Progenitor cell of endocrine pancreas (in vitro differentiated cells): ENCODE results near the gene GPN1. TPM values are rescaled to one million over a fixed set of nuclear protein-coding genes. Genes with fewer than 3 reads are reported as not detected.
A peak's percentile ranks its signal among the peaks of the same experiment; 100 is the strongest.
"Not testable (repeated sequence)": the region's sequence is repeated elsewhere in the genome, so short reads cannot be mapped to it uniquely, and the experiment has no call there.

ENCODE experiments used
- DNase-seq: peaks from one replicate; pipeline ENCODE4 v3.0.0; 2021; ENCODE audit warnings: low spot score; ENCODE audit not compliant: unreplicated experiment
- H3K27ac Mint-ChIP-seq: 2 replicates; pipeline ENCODE4 v1.8.0; 2021; ENCODE audit warnings: mild to moderate bottlenecking, moderate library complexity, mixed read lengths
- H3K27me3 Mint-ChIP-seq: 2 replicates; pipeline ENCODE4 v1.8.0; 2021; ENCODE audit warnings: mixed read lengths
- H3K36me3 Mint-ChIP-seq: 2 replicates; pipeline ENCODE4 v1.8.0; 2022; ENCODE audit warnings: mixed read lengths; ENCODE audit not compliant: insufficient read depth
- H3K4me1 Mint-ChIP-seq: 2 replicates; pipeline ENCODE4 v1.8.0; 2021; ENCODE audit warnings: low read depth, mixed read lengths
- H3K4me3 Mint-ChIP-seq: 2 replicates; pipeline ENCODE4 v1.8.0; 2021; ENCODE audit warnings: low read depth, mild to moderate bottlenecking, moderate library complexity, mixed read lengths
- H3K9me3 Mint-ChIP-seq: 2 replicates; pipeline ENCODE4 v1.8.0; 2021; ENCODE audit warnings: low read depth, mixed read lengths
- total RNA-seq: library from RNA; stranded (reverse); gene quantifications from 2 replicates; pipeline ENCODE4 v1.2.1, GENCODE V29; 2021
- TF ChIP-seq, protein P1 (sequence below): fragments of 200-600 bp; sonication (generic); IDR thresholded peaks from one replicate; pipeline ENCODE4 v1.5.0; 2021; ENCODE audit warnings: antibody characterized with exemption, mild to moderate bottlenecking; ENCODE audit not compliant: unreplicated experiment

The GPN1 gene
- total RNA-seq, 1 donor from 2014 or later: 37.3 TPM

- H3K4me3 Mint-ChIP-seq: no peak overlapping the region
- H3K36me3 Mint-ChIP-seq: peaks cover 20% of the 10 kb centered on the region
- TF ChIP-seq, protein P1, sequence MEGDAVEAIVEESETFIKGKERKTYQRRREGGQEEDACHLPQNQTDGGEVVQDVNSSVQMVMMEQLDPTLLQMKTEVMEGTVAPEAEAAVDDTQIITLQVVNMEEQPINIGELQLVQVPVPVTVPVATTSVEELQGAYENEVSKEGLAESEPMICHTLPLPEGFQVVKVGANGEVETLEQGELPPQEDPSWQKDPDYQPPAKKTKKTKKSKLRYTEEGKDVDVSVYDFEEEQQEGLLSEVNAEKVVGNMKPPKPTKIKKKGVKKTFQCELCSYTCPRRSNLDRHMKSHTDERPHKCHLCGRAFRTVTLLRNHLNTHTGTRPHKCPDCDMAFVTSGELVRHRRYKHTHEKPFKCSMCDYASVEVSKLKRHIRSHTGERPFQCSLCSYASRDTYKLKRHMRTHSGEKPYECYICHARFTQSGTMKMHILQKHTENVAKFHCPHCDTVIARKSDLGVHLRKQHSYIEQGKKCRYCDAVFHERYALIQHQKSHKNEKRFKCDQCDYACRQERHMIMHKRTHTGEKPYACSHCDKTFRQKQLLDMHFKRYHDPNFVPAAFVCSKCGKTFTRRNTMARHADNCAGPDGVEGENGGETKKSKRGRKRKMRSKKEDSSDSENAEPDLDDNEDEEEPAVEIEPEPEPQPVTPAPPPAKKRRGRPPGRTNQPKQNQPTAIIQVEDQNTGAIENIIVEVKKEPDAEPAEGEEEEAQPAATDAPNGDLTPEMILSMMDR: no peak
Measured at GRCh38 chr2:27672723-27673486, 44.1 kb downstream of the GPN1 start.

DNA sequence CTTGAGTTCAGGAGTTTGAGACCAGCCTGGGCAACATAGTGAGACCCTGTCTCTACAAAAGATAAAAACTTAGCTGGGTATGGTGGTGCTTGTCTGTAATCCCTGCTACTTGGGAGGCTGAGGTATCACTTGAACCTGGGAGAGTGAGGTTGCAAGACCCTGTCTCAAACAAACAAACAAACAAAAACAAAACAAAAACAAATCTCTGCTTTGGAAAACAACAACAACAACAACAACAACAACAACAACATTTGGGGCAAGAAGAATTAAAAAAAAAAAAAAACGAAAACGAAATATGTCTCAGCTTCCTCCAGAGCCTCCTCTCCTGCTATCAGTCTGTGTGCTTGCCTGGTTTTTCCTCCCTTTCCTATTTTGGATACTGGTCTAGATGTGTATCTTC, 51.7 kb downstream of the GPN1 start:
- Mint-ChIP-seq H3K9me3 (no peaks in the 10 kb centered on the region), H3K4me3 (no peak overlapping the region), H3K36me3 (peaks cover 22% of the 10 kb centered on the region), H3K27me3 (no peaks in the 10 kb centered on the region), H3K4me1 (no peaks in the 10 kb centered on the region), H3K27ac (no peak overlapping the region)
- DNase-seq: no peak
- TF ChIP-seq, protein P1: no peak

More at GRCh38 chr2:27672723-27673486, 44.1 kb downstream of the GPN1 start:
- Mint-ChIP-seq H3K9me3 (no peaks in the 10 kb centered on the region), H3K27me3 (no peaks in the 10 kb centered on the region), H3K4me1 (no peaks in the 10 kb centered on the region), H3K27ac (peak overlapping the region; percentile 82)
- no peak for DNase-seq

GRCh38 chr2:27681841-27682240, 53.0 kb downstream of the GPN1 start:
- Mint-ChIP-seq H3K36me3 (peaks cover 21% of the 10 kb centered on the region), H3K9me3 (no peaks in the 10 kb centered on the region), H3K27me3 (no peaks in the 10 kb centered on the region), H3K4me3 (no peak overlapping the region), H3K4me1 (no peaks in the 10 kb centered on the region), H3K27ac (peak overlapping the region; percentile 90)
- TF ChIP-seq, protein P1: no peak
- no peak for DNase-seq

GRCh38 chr2:27682334-27682771, 53.5 kb downstream of the GPN1 start:
- H3K4me1 Mint-ChIP-seq: not testable (repeated sequence)

DNA sequence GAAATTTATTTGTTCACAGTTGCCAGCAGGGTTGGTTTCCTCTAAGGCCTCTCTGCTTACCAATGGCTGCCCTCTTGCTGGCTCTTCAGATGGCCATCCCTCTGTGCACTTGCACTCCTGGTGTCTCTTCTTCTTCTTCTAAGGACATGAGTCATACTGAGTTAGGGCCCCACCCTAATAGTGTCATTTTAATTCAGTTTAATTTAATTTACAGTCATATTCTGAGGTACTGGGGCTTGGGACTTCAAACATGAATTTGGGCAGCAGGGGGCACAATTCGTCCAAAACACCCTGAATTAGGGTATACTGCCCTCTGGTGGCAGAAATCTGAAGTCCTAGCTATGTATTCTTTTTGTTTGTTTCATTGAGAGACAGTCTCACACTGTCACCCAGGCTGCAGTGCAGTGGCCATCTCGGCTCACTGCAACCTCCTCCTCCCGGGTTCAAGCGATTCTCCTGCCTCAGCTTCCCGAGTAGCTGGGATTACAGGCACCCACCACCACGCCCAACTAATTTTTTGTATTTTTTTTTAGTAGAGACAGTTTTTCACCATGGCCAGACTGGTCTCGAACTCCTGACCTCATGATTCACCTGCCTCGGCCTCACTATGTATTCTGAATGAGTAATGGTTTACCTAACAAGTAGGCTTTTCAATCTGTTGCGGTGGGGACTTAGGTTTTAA, 54.7 kb downstream of the GPN1 start:
- Mint-ChIP-seq H3K36me3 (peaks cover 20% of the 10 kb centered on the region), H3K4me3 (no peak overlapping the region), H3K9me3 (no peaks in the 10 kb centered on the region), H3K4me1 (no peaks in the 10 kb centered on the region), H3K27ac (peak overlapping the region; percentile 84), H3K27me3 (no peaks in the 10 kb centered on the region)
- peak; percentile 75 for DNase-seq
- TF ChIP-seq, protein P1: peak; percentile 99

More at GRCh38 chr2:27682334-27682771, 53.5 kb downstream of the GPN1 start:
- DNase-seq, H3K9me3 Mint-ChIP-seq, H3K4me3 Mint-ChIP-seq, H3K27me3 Mint-ChIP-seq: not testable (repeated sequence)
- Mint-ChIP-seq H3K36me3 (peaks cover 21% of the 10 kb centered on the region), H3K27ac (peak overlapping the region; percentile 90)

DNA sequence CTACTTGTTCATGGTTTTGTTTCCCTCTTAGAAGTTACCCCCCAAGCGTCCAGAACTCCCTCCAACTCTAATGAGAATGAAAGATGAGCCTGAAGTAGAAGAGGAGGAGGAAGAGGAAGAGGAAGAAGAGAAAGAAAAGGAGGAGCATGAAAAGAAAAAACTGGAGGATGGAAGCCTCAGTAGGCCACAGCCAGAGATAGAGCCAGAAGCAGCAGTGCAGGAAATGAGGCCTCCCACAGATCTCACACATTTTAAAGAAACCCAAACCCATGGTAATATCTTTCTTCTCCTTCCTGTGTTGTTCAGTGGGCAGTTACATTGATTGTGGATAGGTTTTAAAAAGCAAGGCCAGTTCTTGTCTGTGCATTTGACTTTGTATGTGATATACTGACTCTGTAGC, 56.2 kb downstream of the GPN1 start:
- not testable (repeated sequence) for H3K9me3 Mint-ChIP-seq, H3K4me1 Mint-ChIP-seq, H3K27me3 Mint-ChIP-seq, H3K4me3 Mint-ChIP-seq, H3K27ac Mint-ChIP-seq, DNase-seq
- peaks cover 17% of the 10 kb centered on the region for H3K36me3 Mint-ChIP-seq
